ENCODE measurements around the gene NIP7.

The NIP7 gene

GRCh38 chr16:69307856-69308255 lies 31.7 kb upstream of the NIP7 start:
- H3K9ac ChIP-seq (ENCODE audit: low read depth, low read length) = no peak overlapping the region
- 91% methylated on average over 2 of the region's 2 CpGs for WGBS
- no peak overlapping the region for H3K27ac ChIP-seq (ENCODE audit: low read depth, low read length)
- no peaks in the 10 kb centered on the region for H3K9me3 ChIP-seq (ENCODE audit: insufficient read depth, low read depth, low read length)
- H3K4me1 ChIP-seq (ENCODE audit: insufficient read depth, low read length) = peaks cover 4% of the 10 kb centered on the region; the same call in 1 of the 2 replicates
- peaks cover 9% of the 10 kb centered on the region; the same call in 1 of the 2 replicates for H3K36me3 ChIP-seq (ENCODE audit: insufficient read depth, low read length)
- no peaks in the 10 kb centered on the region for H3K27me3 ChIP-seq (ENCODE audit: insufficient read depth, low read length)
- no peak overlapping the region for H3K4me3 ChIP-seq (ENCODE audit: low read length)

DNA sequence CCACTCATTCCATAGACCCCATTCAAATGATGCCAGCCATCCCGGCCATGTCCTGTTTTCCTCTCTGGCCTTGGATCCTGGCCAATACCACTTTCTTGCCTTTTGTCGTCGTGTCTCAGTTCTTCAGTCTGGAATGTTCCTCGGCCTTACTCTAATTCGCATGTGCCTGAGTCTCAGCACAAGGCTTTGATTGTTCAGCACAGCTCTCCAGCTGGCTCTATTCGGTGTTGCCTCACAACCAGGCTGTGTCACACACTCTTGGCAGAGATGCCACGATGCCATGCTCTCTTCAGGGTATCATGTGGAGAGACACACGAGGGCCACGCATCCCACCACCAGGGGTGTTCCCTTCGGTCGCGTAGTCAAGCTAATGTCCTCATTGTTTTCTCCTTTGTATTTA lies 30.3 kb upstream of the NIP7 start:
- Histone ChIP-seq H3K27me3 (ENCODE audit: insufficient read depth, low read length) (no peaks in the 10 kb centered on the region), H3K36me3 (ENCODE audit: insufficient read depth, low read length) (peaks cover 8% of the 10 kb centered on the region), H3K9me3 (ENCODE audit: insufficient read depth, low read depth, low read length) (no peaks in the 10 kb centered on the region), H3K9ac (ENCODE audit: low read depth, low read length) (no peak overlapping the region), H3K27ac (ENCODE audit: low read depth, low read length) (no peak overlapping the region), H3K4me1 (ENCODE audit: insufficient read depth, low read length) (peaks cover 4% of the 10 kb centered on the region; the same call in 1 of the 2 replicates), H3K4me3 (ENCODE audit: low read length) (no peak overlapping the region)
- WGBS = 88% methylated on average over 11 of the region's 12 CpGs

DNA sequence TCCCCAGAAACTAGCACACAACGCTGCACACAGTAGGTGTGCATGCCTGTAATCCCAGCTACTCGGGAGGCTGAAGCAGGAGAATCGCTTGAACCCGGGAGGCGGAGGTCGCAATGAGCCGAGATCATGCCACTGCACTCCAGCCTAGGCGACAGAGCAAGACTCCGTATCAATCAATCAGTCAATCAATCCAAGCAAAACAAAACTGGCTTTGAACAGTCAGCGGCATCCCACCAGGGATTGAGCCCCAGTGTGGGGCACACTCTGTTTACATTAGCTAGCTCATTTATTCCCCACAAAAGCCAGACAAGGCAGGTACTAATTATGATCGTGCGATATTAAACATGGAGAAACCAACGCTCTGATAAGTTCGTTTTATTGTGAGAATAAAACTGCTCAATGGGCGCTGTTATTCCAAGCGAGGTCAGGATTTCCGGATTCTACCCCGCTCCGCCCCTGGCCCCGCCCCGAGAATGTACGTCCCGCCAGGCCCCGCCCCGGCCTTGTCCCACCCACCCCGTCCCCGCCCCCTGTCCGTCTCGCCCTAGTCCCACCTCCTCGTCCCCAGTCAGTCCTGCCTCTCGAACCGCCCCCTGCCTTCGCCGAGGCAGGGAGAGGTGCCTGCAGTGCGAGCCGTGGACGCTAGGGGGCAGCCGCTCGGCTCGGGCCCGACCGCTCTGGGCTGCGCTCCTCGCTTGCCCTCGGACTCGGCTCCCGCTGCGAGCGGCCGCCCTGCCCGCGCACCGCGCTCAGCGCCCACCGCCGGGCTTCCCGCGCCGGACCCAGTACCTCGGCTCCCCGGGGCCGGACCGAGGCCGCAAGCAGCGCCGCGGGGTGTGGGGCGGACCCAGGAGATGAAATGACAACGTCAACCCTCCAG lies 28.7 kb upstream of the NIP7 start, which contains the start of gene VPS4A:
TSS of gene VPS4A (plus strand) at position 698 of the 880 bp plus-strand sequence. CDS start at position 860, 162 bp downstream.
- peaks cover 4% of the 10 kb centered on the region; the same call in 1 of the 2 replicates for H3K4me1 ChIP-seq (ENCODE audit: insufficient read depth, low read length)
- no peaks in the 10 kb centered on the region for H3K27me3 ChIP-seq (ENCODE audit: insufficient read depth, low read length)
- H3K36me3 ChIP-seq (ENCODE audit: insufficient read depth, low read length) = peaks cover 18% of the 10 kb centered on the region
- peak within 1 kb of the TSS; percentile 72; the same call in 1 of the 2 replicates for H3K27ac ChIP-seq (ENCODE audit: low read depth, low read length)
- H3K4me3 ChIP-seq (ENCODE audit: low read length) = peak within 1 kb of the TSS; percentile 86
- WGBS = 12% methylated on average over 65 of the region's 70 CpGs
- H3K9ac ChIP-seq (ENCODE audit: low read depth, low read length) = peak within 1 kb of the TSS; percentile 87
- H3K9me3 ChIP-seq (ENCODE audit: insufficient read depth, low read depth, low read length) = no peaks in the 10 kb centered on the region

DNA sequence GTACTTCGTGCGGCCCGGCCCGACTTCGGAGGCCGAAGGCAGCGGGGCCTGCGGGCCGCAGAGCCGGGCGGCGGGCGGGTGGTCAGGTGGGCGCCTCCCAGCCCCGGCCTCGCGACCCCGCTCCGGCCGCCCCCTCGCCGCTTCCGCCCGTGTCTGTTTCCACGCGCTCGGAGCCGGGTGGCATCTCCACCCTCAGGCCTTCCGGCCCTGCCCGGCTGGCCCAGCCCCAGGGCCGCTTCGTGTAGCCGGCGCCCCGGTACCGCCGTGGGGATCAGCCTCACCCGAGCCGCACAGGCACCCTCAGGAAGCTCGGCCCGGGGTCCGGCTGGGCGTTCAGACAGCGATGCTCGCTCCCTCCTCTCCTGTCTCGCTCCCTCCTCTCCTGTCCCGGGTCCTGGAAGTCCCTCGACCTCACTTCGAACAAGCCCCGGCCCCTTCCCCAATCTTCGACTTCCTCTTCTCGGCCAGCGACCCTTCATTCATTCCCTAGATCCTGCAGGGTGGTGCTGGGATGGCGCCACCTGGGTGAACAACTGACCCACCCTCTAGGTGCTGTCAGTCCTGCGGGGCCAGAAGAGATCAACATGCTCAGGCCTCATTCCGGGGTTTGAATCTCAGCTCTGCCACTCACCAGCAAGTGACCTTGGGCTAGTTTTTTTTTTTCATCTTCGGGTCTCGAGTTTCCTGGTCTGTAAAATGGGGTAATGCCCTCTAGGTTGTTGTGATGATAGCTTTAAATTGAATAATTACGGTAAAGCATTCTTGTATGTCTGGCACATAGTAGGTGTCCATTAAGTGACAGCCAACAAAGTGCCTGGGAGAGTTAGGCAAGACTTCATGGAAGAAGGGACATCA lies 27.8 kb upstream of the NIP7 start:
- H3K4me3 ChIP-seq (ENCODE audit: low read length) = peak overlapping the region; percentile 86
- peak overlapping the region; percentile 87 for H3K9ac ChIP-seq (ENCODE audit: low read depth, low read length)
- H3K9me3 ChIP-seq (ENCODE audit: insufficient read depth, low read depth, low read length) = no peaks in the 10 kb centered on the region
- H3K27me3 ChIP-seq (ENCODE audit: insufficient read depth, low read length) = no peaks in the 10 kb centered on the region
- H3K4me1 ChIP-seq (ENCODE audit: insufficient read depth, low read length) = peaks cover 4% of the 10 kb centered on the region; the same call in 1 of the 2 replicates
- WGBS = 3% methylated on average over 59 of the region's 59 CpGs
- peak overlapping the region; percentile 72; the same call in 1 of the 2 replicates for H3K27ac ChIP-seq (ENCODE audit: low read depth, low read length)
- peaks cover 26% of the 10 kb centered on the region for H3K36me3 ChIP-seq (ENCODE audit: insufficient read depth, low read length)

DNA sequence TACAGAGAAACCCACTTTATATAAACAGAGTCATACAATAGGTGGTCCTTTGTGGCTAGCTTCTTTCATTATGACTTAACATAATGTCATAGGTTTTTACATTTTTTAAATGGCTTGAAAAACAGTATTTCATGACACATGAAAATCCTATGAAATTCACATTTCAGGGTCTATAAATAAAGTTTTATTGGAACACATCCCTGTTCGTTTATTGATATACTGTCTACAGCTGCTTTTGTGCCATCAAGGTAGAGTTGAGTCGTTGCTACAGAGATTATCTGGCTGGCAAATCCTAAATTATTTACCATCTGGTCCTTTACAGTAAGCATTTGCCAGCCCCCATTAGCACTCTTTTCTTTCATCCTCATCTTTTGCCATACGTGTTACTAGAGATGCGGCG lies 26.1 kb upstream of the NIP7 start:
- peaks cover 37% of the 10 kb centered on the region for H3K36me3 ChIP-seq (ENCODE audit: insufficient read depth, low read length)
- whole genome bisulfite sequencing = 98% methylated on average over 5 of the region's 5 CpGs
- no peak overlapping the region for H3K4me3 ChIP-seq (ENCODE audit: low read length)
- peaks cover 4% of the 10 kb centered on the region; the same call in 1 of the 2 replicates for H3K4me1 ChIP-seq (ENCODE audit: insufficient read depth, low read length)
- H3K27ac ChIP-seq (ENCODE audit: low read depth, low read length) = no peak overlapping the region
- H3K9me3 ChIP-seq (ENCODE audit: insufficient read depth, low read depth, low read length) = no peaks in the 10 kb centered on the region
- no peak overlapping the region for H3K9ac ChIP-seq (ENCODE audit: low read depth, low read length)
- no peaks in the 10 kb centered on the region for H3K27me3 ChIP-seq (ENCODE audit: insufficient read depth, low read length)

DNA sequence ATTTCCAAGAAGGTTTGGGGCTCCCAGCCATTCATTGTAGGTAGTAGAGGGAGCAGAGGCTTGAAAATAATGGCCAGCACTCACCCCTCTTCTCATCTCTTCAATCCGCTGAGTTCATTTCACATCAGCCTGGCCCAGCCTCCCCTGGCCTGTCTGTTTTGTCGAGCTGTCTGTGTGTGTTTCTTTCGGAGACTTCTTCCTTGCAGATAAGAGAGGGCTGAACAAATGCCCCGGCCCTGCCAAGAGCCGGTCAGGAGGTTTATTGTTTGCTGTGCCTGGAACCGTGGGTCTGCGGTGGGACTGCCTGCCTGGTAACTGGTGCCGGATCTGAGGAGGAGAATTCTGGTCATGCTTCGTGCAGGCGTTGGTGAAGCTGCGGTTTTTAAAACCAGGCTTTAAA lies 25.0 kb upstream of the NIP7 start:
- peaks cover 47% of the 10 kb centered on the region for H3K36me3 ChIP-seq (ENCODE audit: insufficient read depth, low read length)
- no peak overlapping the region for H3K9ac ChIP-seq (ENCODE audit: low read depth, low read length)

DNA sequence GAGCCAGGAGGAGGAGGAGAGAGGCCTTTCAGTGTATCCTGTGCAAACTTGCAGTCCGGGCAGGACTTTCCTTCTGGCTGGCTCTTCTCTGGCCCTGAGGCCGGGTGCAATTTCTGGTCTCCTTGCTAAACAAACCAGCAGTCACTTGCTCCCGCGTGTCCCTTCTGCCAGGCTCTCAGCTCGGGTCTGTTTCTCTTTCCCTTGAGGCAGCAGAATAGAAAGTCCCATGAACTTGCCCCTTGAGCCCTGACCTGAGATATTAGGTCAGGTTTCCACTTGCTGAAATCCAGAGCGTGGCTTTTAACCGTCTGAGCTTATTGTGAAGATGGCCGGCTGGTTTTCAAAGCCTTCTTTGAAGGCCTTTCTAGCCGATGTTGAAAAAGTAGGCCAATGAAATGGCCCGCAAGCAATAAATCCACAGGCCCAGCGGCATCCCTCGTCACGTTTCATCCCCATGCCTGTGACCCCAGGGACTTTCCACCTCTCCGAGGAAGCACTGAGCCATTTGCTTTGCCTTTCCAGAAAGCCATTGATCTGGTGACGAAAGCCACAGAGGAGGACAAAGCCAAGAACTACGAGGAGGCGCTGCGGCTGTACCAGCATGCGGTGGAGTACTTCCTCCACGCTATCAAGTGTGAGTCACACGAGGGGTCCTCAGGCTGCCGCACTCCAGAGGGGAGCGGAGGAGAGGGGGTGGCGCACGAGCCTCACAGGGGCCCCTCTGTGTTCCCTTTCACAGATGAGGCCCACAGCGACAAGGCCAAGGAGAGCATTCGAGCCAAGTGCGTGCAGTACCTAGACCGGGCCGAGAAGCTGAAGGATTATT lies 23.9 kb upstream of the NIP7 start:
- H3K4me3 ChIP-seq (ENCODE audit: low read length) = no peak overlapping the region
- no peak overlapping the region for H3K27ac ChIP-seq (ENCODE audit: low read depth, low read length)
- 95% methylated on average over 30 of the region's 30 CpGs for WGBS
- peaks cover 4% of the 10 kb centered on the region; the same call in 1 of the 2 replicates for H3K4me1 ChIP-seq (ENCODE audit: insufficient read depth, low read length)
- H3K9ac ChIP-seq (ENCODE audit: low read depth, low read length) = no peak overlapping the region
- peaks cover 59% of the 10 kb centered on the region for H3K36me3 ChIP-seq (ENCODE audit: insufficient read depth, low read length)
- no peaks in the 10 kb centered on the region for H3K9me3 ChIP-seq (ENCODE audit: insufficient read depth, low read depth, low read length)
- H3K27me3 ChIP-seq (ENCODE audit: insufficient read depth, low read length) = no peaks in the 10 kb centered on the region

More for the DNA sequence above, 25.0 kb upstream of the NIP7 start:
- H3K27ac ChIP-seq (ENCODE audit: low read depth, low read length) = no peak overlapping the region
- no peak overlapping the region for H3K4me3 ChIP-seq (ENCODE audit: low read length)
- peaks cover 4% of the 10 kb centered on the region; the same call in 1 of the 2 replicates for H3K4me1 ChIP-seq (ENCODE audit: insufficient read depth, low read length)
- H3K27me3 ChIP-seq (ENCODE audit: insufficient read depth, low read length) = no peaks in the 10 kb centered on the region
- 97% methylated on average over 11 of the region's 11 CpGs for WGBS
- no peaks in the 10 kb centered on the region for H3K9me3 ChIP-seq (ENCODE audit: insufficient read depth, low read depth, low read length)

GRCh38 chr16:69316595-69317034 lies 23.0 kb upstream of the NIP7 start:
- Histone ChIP-seq H3K4me3 (ENCODE audit: low read length) (no peak overlapping the region), H3K36me3 (ENCODE audit: insufficient read depth, low read length) (peaks cover 68% of the 10 kb centered on the region), H3K27me3 (ENCODE audit: insufficient read depth, low read length) (no peaks in the 10 kb centered on the region), H3K27ac (ENCODE audit: low read depth, low read length) (no peak overlapping the region), H3K9ac (ENCODE audit: low read depth, low read length) (no peak overlapping the region), H3K9me3 (ENCODE audit: insufficient read depth, low read depth, low read length) (no peaks in the 10 kb centered on the region), H3K4me1 (ENCODE audit: insufficient read depth, low read length) (peaks cover 4% of the 10 kb centered on the region; the same call in 1 of the 2 replicates)
- WGBS = 96% methylated on average over 17 of the region's 17 CpGs

- WGBS = 96% methylated on average over 30 of the region's 30 CpGs
- Histone ChIP-seq H3K4me1 (ENCODE audit: insufficient read depth, low read length) (no peaks in the 10 kb centered on the region), H3K36me3 (ENCODE audit: insufficient read depth, low read length) (peaks cover 84% of the 10 kb centered on the region), H3K9me3 (ENCODE audit: insufficient read depth, low read depth, low read length) (no peaks in the 10 kb centered on the region), H3K9ac (ENCODE audit: low read depth, low read length) (no peak overlapping the region), H3K27ac (ENCODE audit: low read depth, low read length) (no peak overlapping the region), H3K27me3 (ENCODE audit: insufficient read depth, low read length) (no peaks in the 10 kb centered on the region), H3K4me3 (ENCODE audit: low read length) (no peak overlapping the region)
Measured at GRCh38 chr16:69318177-69318910, 21.2 kb upstream of the NIP7 start.

- Histone ChIP-seq H3K4me3 (ENCODE audit: low read length) (no peak overlapping the region), H3K27ac (ENCODE audit: low read depth, low read length) (no peak overlapping the region), H3K4me1 (ENCODE audit: insufficient read depth, low read length) (no peaks in the 10 kb centered on the region), H3K36me3 (ENCODE audit: insufficient read depth, low read length) (peaks cover 86% of the 10 kb centered on the region), H3K27me3 (ENCODE audit: insufficient read depth, low read length) (no peaks in the 10 kb centered on the region), H3K9ac (ENCODE audit: low read depth, low read length) (no peak overlapping the region), H3K9me3 (ENCODE audit: insufficient read depth, low read depth, low read length) (no peaks in the 10 kb centered on the region)
- WGBS = 96% methylated on average over 10 of the region's 10 CpGs
Measured at GRCh38 chr16:69318911-69319289, 20.7 kb upstream of the NIP7 start.

All from HUES64 (cell line).